Type B pancreatic cell (in vitro differentiated cells): ENCODE results near the gene FCER2. TPM values are rescaled to one million over a fixed set of nuclear protein-coding genes. Genes with fewer than 3 reads are reported as not detected.
A peak's percentile ranks its signal among the peaks of the same experiment; 100 is the strongest.

Source experiments
- DNase-seq: peaks from one replicate; pipeline ENCODE4 v3.0.0; 2021; ENCODE audit warnings: mixed read lengths; ENCODE audit not compliant: unreplicated experiment; ENCODE audit errors: extremely low spot score
- H3K27ac Mint-ChIP-seq: 2 replicates; pipeline ENCODE4 v1.8.0; 2021; ENCODE audit warnings: mild to moderate bottlenecking, mixed read lengths
- H3K27me3 Mint-ChIP-seq: 2 replicates; pipeline ENCODE4 v1.8.0; 2021; ENCODE audit warnings: mixed read lengths
- H3K36me3 Mint-ChIP-seq: 2 replicates; pipeline ENCODE4 v1.8.0; 2021; ENCODE audit warnings: mixed read lengths
- H3K4me1 Mint-ChIP-seq: one replicate; pipeline ENCODE4 v1.8.0; 2021; ENCODE audit warnings: mixed read lengths; ENCODE audit not compliant: unreplicated experiment
- H3K4me3 Mint-ChIP-seq: 2 replicates; pipeline ENCODE4 v1.8.0; 2021; ENCODE audit warnings: mild to moderate bottlenecking, mixed read lengths
- H3K9me3 Mint-ChIP-seq: 2 replicates; pipeline ENCODE4 v1.8.0; 2021; ENCODE audit warnings: mixed read lengths
- CTCF ChIP-seq: fragments of 200-600 bp; sonication (generic); conservative IDR thresholded peaks from 2 replicates; pipeline ENCODE4 v1.5.0; 2021; ENCODE audit warnings: antibody characterized with exemption, mild to moderate bottlenecking
- total RNA-seq: library from RNA; stranded (reverse); gene quantifications from 2 replicates; pipeline ENCODE4 v1.2.1, GENCODE V29; 2021; ENCODE audit warnings: low replicate concordance

The FCER2 gene
- total RNA-seq, 1 donor from 2014 or later = not detected

- peak within 1 kb of the TSS; percentile 72 for H3K27ac Mint-ChIP-seq
- peak within 1 kb of the TSS; percentile 90 for H3K4me3 Mint-ChIP-seq
- peaks cover 9% of the 10 kb centered on the region for H3K36me3 Mint-ChIP-seq
- H3K27me3 Mint-ChIP-seq = peaks cover 30% of the 10 kb centered on the region
- H3K9me3 Mint-ChIP-seq = no peaks in the 10 kb centered on the region
- TF ChIP-seq CTCF = peak; percentile 97
- DNase-seq = peak; percentile 92
- peaks cover 9% of the 10 kb centered on the region for H3K4me1 Mint-ChIP-seq
These were observed 21.2 kb downstream of the FCER2 start, which contains the start of gene TRAPPC5 for GRCh38 chr19:7680606-7681339. TSS of gene TRAPPC5 (plus strand) at chr19:7680833. CDS start at chr19:7682254, 1,421 bp downstream.

GRCh38 chr19:7679771-7680605, 21.9 kb downstream of the FCER2 start:
- peaks cover 9% of the 10 kb centered on the region for H3K4me1 Mint-ChIP-seq
- peaks cover 4% of the 10 kb centered on the region for H3K36me3 Mint-ChIP-seq
- no peaks in the 10 kb centered on the region for H3K9me3 Mint-ChIP-seq
- peak overlapping the region; percentile 41 for H3K27ac Mint-ChIP-seq
- TF ChIP-seq CTCF = no peak
- peak overlapping the region; percentile 81 for H3K4me3 Mint-ChIP-seq
- no peak for DNase-seq
- H3K27me3 Mint-ChIP-seq = peaks cover 32% of the 10 kb centered on the region

- peaks cover 37% of the 10 kb centered on the region for H3K27me3 Mint-ChIP-seq
- peaks cover 9% of the 10 kb centered on the region for H3K4me1 Mint-ChIP-seq
- peaks cover 4% of the 10 kb centered on the region for H3K36me3 Mint-ChIP-seq
- H3K27ac Mint-ChIP-seq = peak overlapping the region; percentile 38
- DNase-seq = no peak
- TF ChIP-seq CTCF = no peak
- peaks cover 4% of the 10 kb centered on the region for H3K9me3 Mint-ChIP-seq
- H3K4me3 Mint-ChIP-seq = peak overlapping the region; percentile 80
These were observed 22.8 kb downstream of the FCER2 start for GRCh38 chr19:7678971-7679751.

GRCh38 chr19:7677669-7678311, 24.1 kb downstream of the FCER2 start:
- DNase-seq = no peak
- Mint-ChIP-seq H3K4me3 (peak overlapping the region; percentile 22), H3K36me3 (peaks cover 3% of the 10 kb centered on the region), H3K4me1 (peaks cover 9% of the 10 kb centered on the region), H3K9me3 (peaks cover 7% of the 10 kb centered on the region), H3K27ac (no peak overlapping the region), H3K27me3 (peaks cover 48% of the 10 kb centered on the region)
- TF ChIP-seq CTCF = no peak

- no peaks in the 10 kb centered on the region for H3K36me3 Mint-ChIP-seq
- TF ChIP-seq CTCF = no peak
- H3K27me3 Mint-ChIP-seq = peaks cover 55% of the 10 kb centered on the region
- H3K9me3 Mint-ChIP-seq = peaks cover 7% of the 10 kb centered on the region
- no peak for DNase-seq
- peak within 1 kb of the TSS; percentile 22 for H3K4me3 Mint-ChIP-seq
- H3K4me1 Mint-ChIP-seq = peaks cover 8% of the 10 kb centered on the region
- H3K27ac Mint-ChIP-seq = no peak within 1 kb of the TSS
These were observed 25.1 kb downstream of the FCER2 start, which contains the start of gene MCEMP1 for GRCh38 chr19:7676854-7677253. TSS of gene MCEMP1 (plus strand) at chr19:7677090. CDS start at chr19:7677121, 31 bp downstream.
